Measurements from ENCODE around the gene MAP2K5. TPM values are rescaled to one million over a fixed set of nuclear protein-coding genes. Genes with fewer than 3 reads are reported as not detected.

MAP2K5 gene
- total RNA-seq, 1 donor from 2014 or later: 19.0 TPM

- ATAC-seq (no peak), DNase-seq (ENCODE audit: missing footprints) (no peak)
- intact Hi-C loops (cut with DNase I): no loop called here
Observed at GRCh38 chr15:67761343-67761742, 218.8 kb downstream of the MAP2K5 start.

GRCh38 chr15:67762610-67763368 is 220.3 kb downstream of the MAP2K5 start:
- no peak for DNase-seq (ENCODE audit: missing footprints)
- intact Hi-C loops (cut with DNase I): no loop called here
- ATAC-seq: no peak

- DNase-seq (ENCODE audit: missing footprints): no peak
- ATAC-seq: no peak
- intact Hi-C loops (cut with DNase I): no loop called here
Observed at GRCh38 chr15:67765701-67766100, 223.2 kb downstream of the MAP2K5 start.

- intact Hi-C loops (cut with DNase I): no loop called here
- no peak for ATAC-seq
Observed at GRCh38 chr15:67766968-67767367, 224.5 kb downstream of the MAP2K5 start.

GRCh38 chr15:67768313-67768977 is 225.9 kb downstream of the MAP2K5 start:
- intact Hi-C loops (cut with DNase I): no loop called here
- no peak for ATAC-seq
- no peak for DNase-seq (ENCODE audit: missing footprints)

More at GRCh38 chr15:67766968-67767367, 224.5 kb downstream of the MAP2K5 start:
- DNase-seq (ENCODE audit: missing footprints): no peak

- intact Hi-C loops (cut with DNase I): no loop called here
- DNase-seq (ENCODE audit: missing footprints) (no peak), ATAC-seq (no peak)
Observed at GRCh38 chr15:67769497-67770357, 227.2 kb downstream of the MAP2K5 start.

GRCh38 chr15:67770358-67770628 is 227.8 kb downstream of the MAP2K5 start:
- DNase-seq (ENCODE audit: missing footprints) (no peak), ATAC-seq (no peak)
- intact Hi-C loops (cut with DNase I): no loop called here

GRCh38 chr15:67771189-67771800 is 228.8 kb downstream of the MAP2K5 start:
- ATAC-seq (no peak), DNase-seq (ENCODE audit: missing footprints) (no peak)
- intact Hi-C loops (cut with DNase I): no loop called here

GRCh38 chr15:67774626-67775025 is 232.1 kb downstream of the MAP2K5 start:
- intact Hi-C loops (cut with DNase I): no loop called here
- DNase-seq (ENCODE audit: missing footprints): no peak
- ATAC-seq: no peak

GRCh38 chr15:67775250-67775649 is 232.7 kb downstream of the MAP2K5 start:
- intact Hi-C loops (cut with DNase I): no loop called here
- no peak for ATAC-seq
- no peak for DNase-seq (ENCODE audit: missing footprints)

GRCh38 chr15:67775998-67776397 is 233.5 kb downstream of the MAP2K5 start:
- ATAC-seq: no peak
- DNase-seq (ENCODE audit: missing footprints): no peak
- intact Hi-C loops (cut with DNase I): no loop called here

GRCh38 chr15:67776600-67776999 is 234.1 kb downstream of the MAP2K5 start:
- intact Hi-C loops (cut with DNase I): no loop called here
- ATAC-seq (no peak), DNase-seq (ENCODE audit: missing footprints) (no peak)

GRCh38 chr15:67777071-67777470 is 234.6 kb downstream of the MAP2K5 start:
- ATAC-seq (no peak), DNase-seq (ENCODE audit: missing footprints) (no peak)
- intact Hi-C loops (cut with DNase I): no loop called here

- intact Hi-C loops (cut with DNase I): no loop called here
Observed at GRCh38 chr15:67777773-67778172, 235.3 kb downstream of the MAP2K5 start.

GRCh38 chr15:67778968-67779548 is 236.6 kb downstream of the MAP2K5 start:
- DNase-seq (ENCODE audit: missing footprints) (no peak), ATAC-seq (no peak)
- intact Hi-C loops (cut with DNase I): no loop called here

More at GRCh38 chr15:67777773-67778172, 235.3 kb downstream of the MAP2K5 start:
- DNase-seq (ENCODE audit: missing footprints) (no peak), ATAC-seq (no peak)

- peak; percentile 57 for DNase-seq (ENCODE audit: missing footprints)
- no peak for ATAC-seq
Observed at GRCh38 chr15:67779549-67780111, 237.1 kb downstream of the MAP2K5 start.

GRCh38 chr15:67781061-67781460 is 238.6 kb downstream of the MAP2K5 start:
- ATAC-seq (no peak), DNase-seq (ENCODE audit: missing footprints) (no peak)
- intact Hi-C loops (cut with DNase I): no loop called here

More at GRCh38 chr15:67779549-67780111, 237.1 kb downstream of the MAP2K5 start:
- intact Hi-C loops (cut with DNase I): no loop called here

GRCh38 chr15:67781907-67782690 is 239.6 kb downstream of the MAP2K5 start:
- ATAC-seq (no peak), DNase-seq (ENCODE audit: missing footprints) (no peak)
- intact Hi-C loops (cut with DNase I): no loop called here

Measured in Right ventricle myocardium inferior (tissue), 1 donor.